OCI-LY7 (cell line): ENCODE measurements around the gene SLC25A30. TPM values are rescaled to one million over a fixed set of nuclear protein-coding genes. Genes with fewer than 3 reads are reported as not detected.
"Not testable (repeated sequence)": the region's sequence is repeated elsewhere in the genome, so short reads cannot be mapped to it uniquely, and the experiment has no call there.

Source experiments
- BruUV-seq: library from RNA; stranded (reverse); fragments of 400-500 nt; replicated peaks from 2 replicates; lab custom pipeline; 2021; lab: Mats Ljungman, UMichigan
- CTCF ChIA-PET: fragments of 300-600 bp; sonication (Branson Sonifier 250); formaldehyde crosslinking; loops from one replicate; lab custom pipeline; 2022; ENCODE audit warnings: antibody characterized with exemption; ENCODE audit not compliant: unreplicated experiment; lab: Charles Lee
- POLR2A ChIA-PET: fragments of 300-600 bp; sonication (Branson Sonifier 250); formaldehyde crosslinking; loops from one replicate; lab custom pipeline; 2022; ENCODE audit warnings: antibody characterized with exemption; lab: Charles Lee
- DNase-seq: peaks from one replicate; pipeline ENCODE4 v3.0.0-alpha.2; 2015; ENCODE audit warnings: low spot score
- H2AFZ ChIP-seq: fragments of 200-600 bp; sonication (generic), shearing (Covaris generic); 2 replicates; pipeline ENCODE4 v1.6.1; 2014; ENCODE audit warnings: mild to moderate bottlenecking, antibody characterized with exemption, low read length, moderate library complexity
- H3K27ac ChIP-seq: fragments of 200-600 bp; sonication (generic); 2 replicates; pipeline ENCODE4 v1.5.1; 2014; ENCODE audit warnings: mixed run types, low read depth, mild to moderate bottlenecking, moderate library complexity, low read length, inconsistent platforms; ENCODE audit not compliant: poor library complexity, severe bottlenecking
- H3K36me3 ChIP-seq: fragments of 200-600 bp; sonication (generic); 2 replicates; pipeline ENCODE4 v1.6.1; 2014; ENCODE audit warnings: mild to moderate bottlenecking, antibody characterized with exemption, low read length, moderate library complexity, mixed read lengths; ENCODE audit not compliant: insufficient read depth
- H3K4me1 ChIP-seq: fragments of 200-600 bp; sonication (generic); 2 replicates; pipeline ENCODE4 v1.5.1; 2014; ENCODE audit warnings: mild to moderate bottlenecking, low read length; ENCODE audit not compliant: insufficient read depth, poor library complexity, severe bottlenecking
- H3K4me2 ChIP-seq: fragments of 200-600 bp; sonication (generic); 2 replicates; pipeline ENCODE4 v1.6.1; 2014; ENCODE audit warnings: mild to moderate bottlenecking, low read length
- H3K4me3 ChIP-seq: fragments of 200-600 bp; sonication (generic); 2 replicates; pipeline ENCODE4 v1.5.1; 2014; ENCODE audit warnings: mild to moderate bottlenecking, low read depth, low read length; ENCODE audit not compliant: poor library complexity, severe bottlenecking
- H3K79me2 ChIP-seq: fragments of 200-600 bp; sonication (generic); 2 replicates; pipeline ENCODE4 v1.6.1; 2016; ENCODE audit warnings: low read depth, mild to moderate bottlenecking, low read length, moderate library complexity, mixed read lengths; ENCODE audit not compliant: insufficient read depth
- H3K9me2 ChIP-seq: fragments of 200-600 bp; sonication (generic); 2 replicates; pipeline ENCODE4 v1.6.1; 2016; ENCODE audit warnings: mild to moderate bottlenecking, low read length, mixed read lengths; ENCODE audit not compliant: insufficient read depth
- H3K9me3 ChIP-seq: fragments of 200-600 bp; sonication (generic); 2 replicates; pipeline ENCODE4 v1.6.1; 2014; ENCODE audit warnings: mild to moderate bottlenecking, mixed run types, low read length, mixed read lengths
- H4K20me1 ChIP-seq: fragments of 200-600 bp; sonication (generic); 2 replicates; pipeline ENCODE4 v1.6.1; 2014; ENCODE audit warnings: mild to moderate bottlenecking, antibody characterized with exemption, low read length, moderate library complexity, mixed read lengths; ENCODE audit not compliant: insufficient read depth
- EZH2phosphoT487 ChIP-seq: fragments of 200-600 bp; sonication (generic); IDR thresholded peaks from 2 replicates; pipeline ENCODE4 v1.6.1; 2018; ENCODE audit warnings: low read depth, borderline replicate concordance, mild to moderate bottlenecking, mixed run types, antibody characterized with exemption, low read length, moderate library complexity, mixed read lengths
- intact Hi-C: fragments of 100-400 bp; cut with micrococcal nuclease; formaldehyde crosslinking; loops from one replicate; pipeline ENCODE4 v1.10.0; 2022; ENCODE audit not compliant: unreplicated experiment
- total RNA-seq, 2 experiments: library from RNA; depleted of rRNA in 1 of 2; stranded (reverse); fragments of >200 nt in 1 of 2; shearing (Covaris generic) in 1 of 2; gene quantifications; 2 replicates each; pipeline ENCODE4 v1.2.3, GENCODE V29; 2014 to 2022
- TF ChIP-seq, protein P1 (sequence below): fragments of 200-600 bp; sonication (generic); conservative IDR thresholded peaks from 2 replicates; pipeline ENCODE4 v1.5.1; 2014; ENCODE audit warnings: mild to moderate bottlenecking, antibody characterized with exemption, low read length, moderate library complexity, mixed read lengths

SLC25A30 gene
- total RNA-seq, 2 experiments from 2014 or later = 0.78 to 1.5 TPM

- H3K4me3 ChIP-seq = no peak overlapping the region
- no peaks in the 10 kb centered on the region for H3K4me1 ChIP-seq
- no peak overlapping the region for H3K4me2 ChIP-seq
- H3K36me3 ChIP-seq = no peaks in the 10 kb centered on the region
- no peaks in the 10 kb centered on the region for H3K79me2 ChIP-seq
- ChIA-PET CTCF (interaction anchor here (1.1 kb wide), 1 partner anchor 8 kb away, joined by 3 read pairs; no protein-coding TSS in a partner anchor), POLR2A (interaction anchor here (0.6 kb wide), 2 partner anchors 153 to 578 kb away, joined by 3 to 4 read pairs; no protein-coding TSS in a partner anchor)
- no peaks in the 10 kb centered on the region for H4K20me1 ChIP-seq
- no peaks in the 10 kb centered on the region for H3K9me3 ChIP-seq
- H3K27ac ChIP-seq = no peak overlapping the region
- DNase-seq = no peak
- no peaks in the 10 kb centered on the region for H3K9me2 ChIP-seq
- TF ChIP-seq, protein P1, sequence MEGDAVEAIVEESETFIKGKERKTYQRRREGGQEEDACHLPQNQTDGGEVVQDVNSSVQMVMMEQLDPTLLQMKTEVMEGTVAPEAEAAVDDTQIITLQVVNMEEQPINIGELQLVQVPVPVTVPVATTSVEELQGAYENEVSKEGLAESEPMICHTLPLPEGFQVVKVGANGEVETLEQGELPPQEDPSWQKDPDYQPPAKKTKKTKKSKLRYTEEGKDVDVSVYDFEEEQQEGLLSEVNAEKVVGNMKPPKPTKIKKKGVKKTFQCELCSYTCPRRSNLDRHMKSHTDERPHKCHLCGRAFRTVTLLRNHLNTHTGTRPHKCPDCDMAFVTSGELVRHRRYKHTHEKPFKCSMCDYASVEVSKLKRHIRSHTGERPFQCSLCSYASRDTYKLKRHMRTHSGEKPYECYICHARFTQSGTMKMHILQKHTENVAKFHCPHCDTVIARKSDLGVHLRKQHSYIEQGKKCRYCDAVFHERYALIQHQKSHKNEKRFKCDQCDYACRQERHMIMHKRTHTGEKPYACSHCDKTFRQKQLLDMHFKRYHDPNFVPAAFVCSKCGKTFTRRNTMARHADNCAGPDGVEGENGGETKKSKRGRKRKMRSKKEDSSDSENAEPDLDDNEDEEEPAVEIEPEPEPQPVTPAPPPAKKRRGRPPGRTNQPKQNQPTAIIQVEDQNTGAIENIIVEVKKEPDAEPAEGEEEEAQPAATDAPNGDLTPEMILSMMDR = no peak
- no peak for TF ChIP-seq EZH2phosphoT487
- BruUV-seq = no TSS peak
- no peak overlapping the region for H2AFZ ChIP-seq
- intact Hi-C loops = loop anchor here (5.0 kb wide), 2 partner anchors 56 to 346 kb away; no protein-coding TSS in a partner anchor
These were observed 25.4 kb downstream of the SLC25A30 start for GRCh38 chr13:45392811-45393210.

GRCh38 chr13:45391926-45392325 is 26.2 kb downstream of the SLC25A30 start:
- ChIA-PET CTCF (no interaction called here), POLR2A (no interaction called here)
- no peak overlapping the region for H2AFZ ChIP-seq
- no peaks in the 10 kb centered on the region for H3K9me3 ChIP-seq
- H3K36me3 ChIP-seq = no peaks in the 10 kb centered on the region
- H4K20me1 ChIP-seq = no peaks in the 10 kb centered on the region
- intact Hi-C loops = loop anchor here (5.0 kb wide), 2 partner anchors 55 to 345 kb away; no protein-coding TSS in a partner anchor
- DNase-seq = no peak
- H3K9me2 ChIP-seq = no peaks in the 10 kb centered on the region
- H3K27ac ChIP-seq = no peak overlapping the region
- H3K4me2 ChIP-seq = no peak overlapping the region
- H3K4me1 ChIP-seq = no peaks in the 10 kb centered on the region
- BruUV-seq = no TSS peak
- H3K4me3 ChIP-seq = no peak overlapping the region
- H3K79me2 ChIP-seq = no peaks in the 10 kb centered on the region
- TF ChIP-seq EZH2phosphoT487 = no peak
- TF ChIP-seq, protein P1 = no peak

DNA sequence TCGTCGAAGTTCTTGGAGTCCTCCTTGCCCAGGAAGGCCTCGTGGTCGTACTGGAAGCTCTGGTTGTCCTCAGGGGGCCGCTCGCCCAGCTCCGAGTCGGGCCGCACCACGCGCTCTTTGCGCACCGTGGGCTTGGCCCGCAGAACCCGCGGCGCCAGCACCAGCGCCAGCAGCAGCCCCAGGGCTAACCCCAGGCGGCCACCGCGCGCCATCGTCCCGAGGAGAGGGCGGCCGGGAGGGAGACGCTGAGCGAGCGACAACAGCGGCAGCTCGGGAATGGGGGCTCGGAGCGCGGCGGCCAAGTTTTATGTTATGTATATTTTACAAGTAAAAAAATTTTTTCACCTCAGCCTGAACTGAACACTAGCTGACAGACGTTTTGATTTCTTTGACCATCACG is 27.0 kb downstream of the SLC25A30 start:
- CTCF ChIA-PET, H4K20me1 ChIP-seq, H3K36me3 ChIP-seq, BruUV-seq, H3K9me2 ChIP-seq, H3K4me3 ChIP-seq, H3K4me1 ChIP-seq, POLR2A ChIA-PET, H3K27ac ChIP-seq, H3K9me3 ChIP-seq, H2AFZ ChIP-seq, DNase-seq, H3K4me2 ChIP-seq, H3K79me2 ChIP-seq: not testable (repeated sequence)
- intact Hi-C loops = loop anchor here (5.0 kb wide), 2 partner anchors 54 to 344 kb away; no protein-coding TSS in a partner anchor

GRCh38 chr13:45390348-45390747 is 27.8 kb downstream of the SLC25A30 start:
- H3K4me3 ChIP-seq, H3K79me2 ChIP-seq, H3K27ac ChIP-seq, H3K9me3 ChIP-seq, H3K4me2 ChIP-seq, BruUV-seq, H2AFZ ChIP-seq, POLR2A ChIA-PET, H4K20me1 ChIP-seq, H3K4me1 ChIP-seq, H3K36me3 ChIP-seq, DNase-seq, CTCF ChIA-PET, H3K9me2 ChIP-seq: not testable (repeated sequence)
- intact Hi-C loops = loop anchor here (5.0 kb wide), 2 partner anchors 53 to 343 kb away; no protein-coding TSS in a partner anchor
